ENCODE data around the gene KLC1.
A peak's percentile ranks its signal among the peaks of the same experiment; 100 is the strongest.

Gene KLC1

DNA sequence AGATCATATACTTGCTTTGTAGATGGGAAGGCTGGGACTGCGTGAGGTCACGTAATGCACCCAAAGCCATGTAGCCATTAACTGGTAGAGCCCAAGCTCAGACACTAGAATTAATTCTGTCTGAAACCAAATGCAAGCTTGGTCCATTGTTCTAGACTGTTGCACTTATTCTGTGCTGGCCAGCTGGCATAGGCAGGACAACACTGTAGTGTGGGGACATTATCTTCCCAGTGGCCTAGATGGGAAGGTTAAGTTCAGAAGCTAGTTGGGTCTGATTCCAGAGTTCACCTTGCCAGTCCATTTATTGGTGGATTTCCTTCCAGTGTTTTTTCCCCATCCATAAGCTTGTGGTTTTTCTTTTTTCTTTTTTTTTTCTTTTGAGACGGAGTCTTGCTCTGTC, 39.1 kb downstream of the KLC1 start:
- DNase-seq (ENCODE audit: low read depth in 2 of 2): no peak
- TF ChIP-seq, protein P1, sequence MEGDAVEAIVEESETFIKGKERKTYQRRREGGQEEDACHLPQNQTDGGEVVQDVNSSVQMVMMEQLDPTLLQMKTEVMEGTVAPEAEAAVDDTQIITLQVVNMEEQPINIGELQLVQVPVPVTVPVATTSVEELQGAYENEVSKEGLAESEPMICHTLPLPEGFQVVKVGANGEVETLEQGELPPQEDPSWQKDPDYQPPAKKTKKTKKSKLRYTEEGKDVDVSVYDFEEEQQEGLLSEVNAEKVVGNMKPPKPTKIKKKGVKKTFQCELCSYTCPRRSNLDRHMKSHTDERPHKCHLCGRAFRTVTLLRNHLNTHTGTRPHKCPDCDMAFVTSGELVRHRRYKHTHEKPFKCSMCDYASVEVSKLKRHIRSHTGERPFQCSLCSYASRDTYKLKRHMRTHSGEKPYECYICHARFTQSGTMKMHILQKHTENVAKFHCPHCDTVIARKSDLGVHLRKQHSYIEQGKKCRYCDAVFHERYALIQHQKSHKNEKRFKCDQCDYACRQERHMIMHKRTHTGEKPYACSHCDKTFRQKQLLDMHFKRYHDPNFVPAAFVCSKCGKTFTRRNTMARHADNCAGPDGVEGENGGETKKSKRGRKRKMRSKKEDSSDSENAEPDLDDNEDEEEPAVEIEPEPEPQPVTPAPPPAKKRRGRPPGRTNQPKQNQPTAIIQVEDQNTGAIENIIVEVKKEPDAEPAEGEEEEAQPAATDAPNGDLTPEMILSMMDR (IDR thresholded peaks at IDR 0.05; ENCODE audit: low read depth, low read length): no peak
- no peak overlapping the region for H3K4me3 ChIP-seq (replicated peaks in 1 of 2; ENCODE audit: low read depth in 2 of 2, low read length in 2 of 2)

DNA sequence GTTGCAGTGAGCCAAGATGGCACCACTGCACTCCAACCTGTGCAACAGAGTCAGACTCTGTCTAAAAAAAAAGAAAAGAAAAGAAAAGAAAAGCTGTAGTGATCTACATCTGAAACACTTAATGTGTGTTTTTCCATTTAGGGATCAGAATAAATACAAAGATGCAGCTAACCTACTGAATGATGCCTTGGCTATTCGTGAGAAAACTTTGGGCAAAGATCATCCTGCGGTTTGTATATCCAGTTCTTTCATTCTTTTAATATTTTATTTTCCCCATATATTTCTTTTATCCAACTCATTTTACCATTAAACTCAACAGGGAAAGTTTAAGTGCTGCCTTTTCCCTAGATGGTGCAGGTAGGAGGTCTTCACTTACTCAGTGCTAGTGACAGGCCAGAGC, 40.4 kb downstream of the KLC1 start:
- DNase-seq (ENCODE audit: low read depth in 2 of 2): no peak
- H3K4me3 ChIP-seq (replicated peaks in 1 of 2; ENCODE audit: low read depth in 2 of 2, low read length in 2 of 2): no peak overlapping the region
- TF ChIP-seq, protein P1 (IDR thresholded peaks at IDR 0.05; ENCODE audit: low read depth, low read length): no peak

DNA sequence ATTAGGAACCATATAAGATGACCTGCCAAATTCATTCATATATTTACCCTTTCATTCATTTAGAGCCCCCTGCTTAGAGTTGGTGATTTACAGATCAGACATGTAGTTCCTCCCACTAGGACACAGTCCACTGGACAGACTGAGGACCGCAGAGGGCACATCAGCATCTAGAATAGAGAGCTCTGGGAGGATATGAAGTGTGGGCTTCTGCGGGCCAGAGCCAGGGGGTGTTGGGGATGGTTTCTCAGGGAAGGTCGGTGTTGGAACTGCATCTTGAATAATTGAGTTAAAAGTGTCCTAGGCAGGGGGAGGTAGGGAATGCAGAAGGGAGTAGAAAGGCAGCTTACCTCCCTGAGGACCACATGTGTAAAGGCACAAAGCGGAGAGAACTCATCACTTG, 42.9 kb downstream of the KLC1 start:
- no peak overlapping the region for H3K4me3 ChIP-seq (replicated peaks in 1 of 2; ENCODE audit: low read depth in 2 of 2, low read length in 2 of 2)
- no peak for DNase-seq (ENCODE audit: low read depth in 2 of 2)
- TF ChIP-seq, protein P1 (IDR thresholded peaks at IDR 0.05; ENCODE audit: low read depth, low read length): no peak

DNA sequence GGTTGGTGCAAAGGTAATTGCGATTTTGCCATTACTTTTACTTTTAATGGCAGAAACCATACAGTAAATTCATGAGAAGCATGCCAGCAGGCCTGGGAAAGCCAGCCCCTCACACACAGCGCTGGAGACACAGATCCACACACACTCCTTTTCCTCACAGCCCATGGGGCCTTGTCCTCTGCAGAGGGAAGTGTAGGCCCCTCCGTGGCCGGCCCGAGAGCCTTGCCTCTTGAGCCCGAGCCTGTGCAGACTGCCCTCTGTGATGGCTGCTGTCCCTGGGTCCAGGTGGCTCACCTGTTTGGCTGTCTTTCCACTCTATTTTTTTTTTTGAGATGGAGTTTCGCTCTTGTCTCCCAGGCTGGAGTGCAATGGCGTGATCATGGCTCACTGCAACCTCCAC, 46.9 kb downstream of the KLC1 start:
- TF ChIP-seq, protein P1 (IDR thresholded peaks at IDR 0.05; ENCODE audit: low read depth, low read length): no peak
- H3K4me3 ChIP-seq (replicated peaks in 1 of 2; ENCODE audit: low read depth in 2 of 2, low read length in 2 of 2): no peak overlapping the region
- no peak for DNase-seq (ENCODE audit: low read depth in 2 of 2)

DNA sequence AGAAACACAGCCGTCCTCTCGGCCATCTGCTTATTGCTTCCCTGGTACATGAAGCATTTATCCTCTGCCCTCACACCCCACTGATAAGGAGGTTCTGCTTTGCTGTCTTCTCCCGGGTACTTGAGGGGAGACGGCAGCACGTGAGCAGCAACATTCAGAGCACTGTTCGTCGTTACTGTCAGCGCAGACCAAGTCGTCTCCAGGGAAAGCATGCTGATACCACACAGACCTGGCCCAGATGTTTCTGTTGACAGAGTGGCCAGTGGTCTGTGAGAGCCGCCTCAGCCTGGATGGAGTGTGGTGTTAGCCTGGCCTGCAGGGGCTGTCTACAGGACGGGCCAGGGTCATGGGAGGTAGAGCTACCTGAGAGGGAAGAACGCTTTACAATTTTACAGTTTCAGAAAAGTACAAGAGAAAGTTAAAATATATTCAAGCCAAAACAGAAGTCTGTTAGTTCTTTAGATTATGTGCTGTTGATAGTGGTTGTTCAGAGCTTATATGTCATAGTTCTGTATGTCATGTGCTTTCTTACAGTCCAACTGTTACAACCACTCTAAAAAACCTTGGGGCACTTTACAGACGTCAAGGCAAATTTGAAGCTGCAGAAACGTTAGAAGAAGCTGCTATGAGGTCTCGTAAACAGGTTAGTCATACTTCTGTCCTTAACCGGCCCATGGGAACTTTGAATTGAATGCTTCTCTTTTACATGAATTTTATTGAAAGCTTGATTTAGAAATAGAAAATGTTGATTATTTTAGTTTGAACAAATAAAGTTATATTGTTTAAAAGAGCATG, 48.1 kb downstream of the KLC1 start:
- H3K4me3 ChIP-seq (replicated peaks in 1 of 2; ENCODE audit: low read depth in 2 of 2, low read length in 2 of 2): no peak overlapping the region
- TF ChIP-seq, protein P1 (IDR thresholded peaks at IDR 0.05; ENCODE audit: low read depth, low read length): no peak
- DNase-seq (ENCODE audit: low read depth in 2 of 2): no peak

DNA sequence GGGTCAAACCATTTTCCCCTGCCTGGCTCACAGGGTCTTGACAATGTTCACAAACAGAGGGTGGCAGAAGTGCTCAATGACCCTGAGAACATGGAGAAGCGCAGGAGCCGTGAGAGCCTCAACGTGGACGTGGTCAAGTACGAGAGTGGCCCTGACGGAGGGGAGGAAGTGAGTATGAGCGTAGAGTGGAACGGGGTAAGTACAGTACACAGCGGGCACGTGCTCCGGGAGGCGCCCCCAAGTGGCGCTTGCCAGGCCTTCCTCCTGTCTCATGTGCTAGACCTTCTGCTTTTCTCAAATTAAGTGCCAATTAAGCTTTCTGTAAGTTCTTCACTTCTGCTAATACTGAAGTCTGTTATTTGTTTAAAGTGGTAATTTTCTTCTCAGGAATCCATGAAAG, 50.3 kb downstream of the KLC1 start:
- TF ChIP-seq, protein P1 (IDR thresholded peaks at IDR 0.05; ENCODE audit: low read depth, low read length): peak; percentile 35
- DNase-seq (ENCODE audit: low read depth in 2 of 2): peak; percentile 36 to 42
- H3K4me3 ChIP-seq (replicated peaks in 1 of 2; ENCODE audit: low read depth in 2 of 2, low read length in 2 of 2): no peak overlapping the region

Data from cardiac fibroblast (primary cell).